EL (cell line): ENCODE measurements around the gene RBM17.
"Not testable (repeated sequence)": the region's sequence is repeated elsewhere in the genome, so short reads cannot be mapped to it uniquely, and the experiment has no call there.

Experiments used
- DNase-seq: peaks from one replicate; pipeline ENCODE4 v3.0.0-alpha.2; 2016

RBM17 gene

DNA sequence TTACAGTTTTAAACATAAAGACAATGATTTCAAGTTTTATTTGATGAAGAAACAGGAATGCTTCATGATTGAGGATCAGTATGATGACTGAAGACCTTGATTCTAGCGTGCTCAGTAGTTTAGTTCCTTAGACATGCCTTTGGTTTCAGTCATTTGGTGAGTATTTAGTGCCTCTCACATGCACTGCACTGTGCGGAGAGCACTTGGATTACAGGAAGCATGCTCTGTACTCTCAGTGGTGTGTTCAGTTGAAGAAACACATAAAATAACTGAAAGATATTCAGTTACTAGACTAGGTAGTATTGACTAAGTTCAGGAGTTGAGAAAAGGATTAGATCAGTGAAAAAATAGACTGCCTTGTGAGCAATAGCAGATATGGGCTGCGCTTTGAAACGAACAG is 25.5 kb downstream of the RBM17 start:
- DNase-seq: peak; percentile 26

DNA sequence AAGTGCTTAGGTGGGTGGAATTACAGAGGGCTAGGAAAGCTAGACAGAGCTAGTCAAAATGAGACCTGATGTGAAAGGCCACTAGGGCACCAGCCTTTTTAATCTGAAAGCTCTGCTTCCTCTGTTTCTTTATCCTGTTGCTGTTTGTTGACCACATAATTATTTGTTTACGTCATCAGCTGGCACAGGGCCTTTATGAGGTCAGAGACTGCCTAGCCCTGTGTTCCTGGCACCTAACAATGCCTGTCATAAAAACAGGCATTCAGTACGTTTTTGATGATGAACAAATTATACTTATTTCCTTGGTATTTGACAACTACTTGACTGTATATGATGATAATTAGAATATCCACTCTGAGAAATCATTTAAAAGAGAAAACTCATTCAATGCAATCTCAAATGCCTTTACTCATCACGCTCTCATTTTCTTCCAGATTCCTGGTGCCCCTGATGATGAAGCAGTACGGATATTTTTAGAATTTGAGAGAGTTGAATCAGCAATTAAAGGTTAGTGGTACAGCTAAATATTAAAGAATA is 26.0 kb downstream of the RBM17 start:
- peak; percentile 88 for DNase-seq

DNA sequence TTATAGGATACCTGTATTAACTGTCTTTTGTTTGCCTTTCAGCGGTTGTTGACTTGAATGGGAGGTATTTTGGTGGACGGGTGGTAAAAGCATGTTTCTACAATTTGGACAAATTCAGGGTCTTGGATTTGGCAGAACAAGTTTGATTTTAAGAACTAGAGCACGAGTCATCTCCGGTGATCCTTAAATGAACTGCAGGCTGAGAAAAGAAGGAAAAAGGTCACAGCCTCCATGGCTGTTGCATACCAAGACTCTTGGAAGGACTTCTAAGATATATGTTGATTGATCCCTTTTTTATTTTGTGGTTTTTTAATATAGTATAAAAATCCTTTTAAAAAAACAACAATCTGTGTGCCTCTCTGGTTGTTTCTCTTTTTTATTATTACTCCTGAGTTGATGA is 26.6 kb downstream of the RBM17 start:
- peak; percentile 43 for DNase-seq

DNA sequence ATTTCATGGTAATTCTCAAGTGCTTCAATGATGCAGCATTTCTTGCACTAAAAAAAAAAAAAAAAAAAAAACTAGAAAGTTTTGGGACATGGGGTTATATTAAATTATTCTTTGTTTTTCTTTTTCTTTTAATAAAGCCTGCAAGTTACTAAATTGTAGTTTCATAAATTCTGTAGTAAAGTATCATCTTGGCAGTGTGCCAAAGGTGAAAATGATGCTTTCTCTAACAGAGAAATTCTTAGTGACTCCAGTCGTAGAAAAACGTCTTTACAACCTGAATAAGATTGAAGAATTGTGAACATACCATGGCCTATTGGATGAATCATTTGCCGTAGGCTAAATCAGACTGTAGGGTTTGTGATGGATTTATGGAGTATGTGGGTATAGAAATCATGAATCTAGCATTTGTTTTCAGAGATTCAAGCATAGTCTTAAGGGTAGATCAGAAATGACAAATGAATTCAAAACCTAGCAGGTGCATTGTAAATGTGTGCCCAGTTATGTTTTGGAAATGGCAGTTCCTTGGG is 27.1 kb downstream of the RBM17 start:
- DNase-seq: peak; percentile 31

DNA sequence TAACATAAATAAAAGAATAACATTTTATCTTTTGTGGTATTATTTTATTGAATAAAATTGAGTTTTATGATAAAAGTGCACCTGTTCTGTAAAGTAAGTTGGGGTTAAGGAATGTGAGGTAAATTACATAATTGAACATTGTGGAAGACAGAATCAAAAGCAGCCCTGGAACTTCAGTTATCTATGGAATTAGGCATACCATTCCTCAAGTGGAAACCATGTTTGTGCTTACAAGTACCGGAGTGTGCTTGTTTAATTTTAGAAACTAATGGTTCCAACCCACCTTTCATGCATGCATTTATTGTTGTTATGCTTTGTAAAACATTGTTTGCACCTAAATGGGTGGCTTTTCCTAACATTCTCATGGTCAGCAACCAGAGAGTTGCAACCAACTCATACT is 28.0 kb downstream of the RBM17 start:
- DNase-seq: no peak

DNA sequence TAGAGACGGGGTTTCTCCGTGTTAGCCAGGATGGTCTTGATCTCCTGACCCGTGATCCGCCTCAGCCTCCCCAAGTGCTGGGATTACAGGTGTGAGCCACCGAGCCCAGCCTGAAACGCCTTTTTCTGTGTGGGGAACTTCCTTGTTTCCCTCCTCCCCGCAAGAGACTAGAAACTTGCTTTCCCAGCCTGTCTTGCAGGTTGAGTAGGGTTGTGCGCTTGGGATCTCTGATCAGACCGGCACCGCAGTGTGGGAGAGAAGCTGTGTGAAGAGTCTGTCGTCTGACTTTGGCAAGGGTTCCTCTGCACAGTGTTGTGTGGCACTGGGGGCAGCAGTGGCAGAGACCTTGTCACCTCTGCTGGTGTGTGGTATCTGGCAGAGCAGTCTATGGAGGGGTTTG is 28.9 kb downstream of the RBM17 start:
- DNase-seq: no peak

DNA sequence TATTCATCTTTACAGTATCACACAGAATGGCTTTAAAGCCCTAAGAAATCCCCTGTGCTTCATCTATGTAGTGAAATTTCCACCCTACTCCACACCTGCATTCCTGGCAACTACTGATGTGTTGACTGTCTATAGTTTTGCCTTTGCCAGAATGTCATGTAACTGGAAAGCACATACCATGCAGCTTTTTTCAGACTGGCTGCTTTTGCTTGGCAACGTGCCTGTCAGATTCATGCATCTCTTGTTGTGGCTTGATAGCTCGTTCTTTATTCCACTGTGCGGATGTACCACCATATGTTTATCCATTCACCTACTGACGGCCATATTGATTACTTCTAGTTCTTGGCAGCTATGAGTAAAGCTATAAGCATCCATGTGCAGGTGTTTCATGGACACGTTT is 30.6 kb downstream of the RBM17 start:
- no peak for DNase-seq

DNA sequence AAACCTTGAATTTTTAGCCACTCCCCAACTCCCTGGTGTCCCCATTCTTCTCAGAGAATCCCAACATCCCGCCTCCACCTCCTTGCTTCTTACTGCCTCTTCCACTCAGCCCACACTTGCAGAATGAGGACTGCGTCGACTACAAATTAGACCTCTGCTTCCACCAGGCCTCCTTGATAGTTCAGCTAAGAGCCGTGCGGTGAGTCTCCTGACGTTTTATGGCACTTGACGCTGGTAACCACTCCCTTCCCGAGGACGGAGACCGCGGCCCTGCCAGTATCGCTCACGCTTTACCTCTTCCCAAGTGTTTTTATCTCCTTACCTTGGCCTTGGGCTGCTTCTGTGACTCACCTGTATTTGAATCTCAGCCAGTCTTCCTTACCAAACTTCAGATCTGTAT is 31.1 kb downstream of the RBM17 start:
- no peak for DNase-seq

DNA sequence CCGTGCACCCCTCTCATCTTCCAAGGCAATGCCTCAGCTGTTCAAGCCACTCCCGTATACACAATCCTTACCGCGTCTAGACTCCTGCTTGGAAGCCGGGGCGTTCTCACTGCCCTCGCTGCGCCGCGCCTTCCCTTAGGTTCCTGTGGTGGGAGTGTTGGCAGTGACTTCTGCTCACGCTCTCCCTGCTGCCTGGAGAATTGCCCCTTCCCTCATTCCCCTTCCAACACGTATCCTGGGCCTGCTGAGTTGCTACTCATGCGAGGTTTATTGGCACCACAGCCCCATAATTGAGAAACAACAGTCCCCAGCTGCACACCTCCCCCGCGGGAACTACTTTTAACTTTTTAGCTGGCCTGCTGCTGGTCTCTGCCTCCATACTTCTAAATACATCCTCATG is 31.9 kb downstream of the RBM17 start:
- DNase-seq: no peak

DNA sequence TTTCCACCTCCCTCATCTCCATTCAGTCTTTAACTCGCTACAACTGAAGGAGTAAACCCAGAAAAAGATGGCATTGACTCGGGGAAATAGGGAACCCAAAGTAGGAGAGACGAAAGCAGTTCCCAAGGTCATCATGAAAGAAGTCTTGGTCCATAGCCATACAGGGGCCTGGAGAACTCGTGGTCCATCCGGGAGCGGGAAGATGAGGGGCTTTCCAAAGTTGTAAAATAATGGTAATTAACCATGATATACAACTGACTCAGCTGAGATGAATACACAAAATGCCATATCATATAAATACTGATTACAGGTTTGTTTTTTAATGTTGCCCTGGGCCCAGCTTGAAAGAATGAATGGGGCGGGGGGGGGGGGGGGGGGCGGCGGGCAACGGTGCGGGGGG is 32.3 kb downstream of the RBM17 start:
- no peak for DNase-seq

DNA sequence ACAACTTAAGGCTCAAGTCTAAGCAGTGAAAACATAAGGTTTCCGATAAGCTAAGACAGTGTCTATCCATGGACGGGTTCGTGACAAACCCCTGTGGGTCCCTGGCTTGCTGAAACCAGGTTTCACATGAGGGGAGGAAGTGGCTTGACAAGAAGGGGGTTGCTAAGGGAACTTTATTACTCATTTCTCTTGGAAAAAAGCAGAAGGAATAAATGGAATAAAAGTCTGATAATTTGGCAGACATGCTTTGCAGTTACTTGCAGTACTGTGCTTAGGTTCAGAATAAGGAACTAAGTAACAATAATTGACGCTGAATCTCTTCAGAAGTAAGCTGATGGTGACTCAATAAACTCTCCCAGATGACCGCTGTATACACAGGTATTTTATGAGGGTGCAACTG is 34.7 kb downstream of the RBM17 start:
- no peak for DNase-seq

DNA sequence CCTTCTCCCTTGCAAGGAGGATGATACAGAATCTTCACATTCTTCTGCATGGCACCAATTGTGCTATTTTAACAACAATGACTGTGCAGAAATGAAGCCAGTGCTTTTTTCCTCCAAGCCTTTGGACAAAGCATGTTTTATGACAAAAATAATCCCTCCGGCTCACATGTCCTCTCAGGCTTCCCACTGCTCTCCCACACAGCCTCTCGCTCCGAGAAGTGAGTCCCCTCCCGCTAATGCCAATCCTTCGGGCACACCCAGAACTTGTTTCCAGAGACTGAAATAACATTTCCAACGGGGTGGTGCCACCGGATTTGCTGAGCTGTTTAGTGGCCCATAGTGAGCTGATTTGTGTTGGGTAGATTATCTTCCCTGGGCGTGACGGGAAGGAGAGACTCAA is 35.8 kb downstream of the RBM17 start:
- no peak for DNase-seq

DNA sequence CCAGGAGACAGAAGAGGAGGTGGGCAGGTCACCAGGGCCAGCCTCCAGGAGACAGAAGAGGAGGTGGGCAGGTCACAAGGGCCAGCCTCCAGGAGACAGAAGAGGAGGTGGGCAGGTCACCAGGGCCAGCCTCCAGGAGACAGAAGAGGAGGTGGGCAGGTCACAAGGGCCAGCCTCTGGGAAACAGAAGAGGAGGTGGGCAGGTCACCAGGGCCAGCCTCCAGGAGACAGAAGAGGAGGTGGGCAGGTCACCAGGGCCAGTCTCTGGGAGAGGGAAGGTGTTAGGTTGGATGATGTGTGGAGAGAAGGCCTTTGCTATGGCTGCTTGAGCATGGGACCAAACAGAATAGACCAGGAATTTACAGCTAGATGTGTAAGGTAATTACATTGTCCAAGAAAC is 38.6 kb downstream of the RBM17 start:
- not testable (repeated sequence) for DNase-seq

DNA sequence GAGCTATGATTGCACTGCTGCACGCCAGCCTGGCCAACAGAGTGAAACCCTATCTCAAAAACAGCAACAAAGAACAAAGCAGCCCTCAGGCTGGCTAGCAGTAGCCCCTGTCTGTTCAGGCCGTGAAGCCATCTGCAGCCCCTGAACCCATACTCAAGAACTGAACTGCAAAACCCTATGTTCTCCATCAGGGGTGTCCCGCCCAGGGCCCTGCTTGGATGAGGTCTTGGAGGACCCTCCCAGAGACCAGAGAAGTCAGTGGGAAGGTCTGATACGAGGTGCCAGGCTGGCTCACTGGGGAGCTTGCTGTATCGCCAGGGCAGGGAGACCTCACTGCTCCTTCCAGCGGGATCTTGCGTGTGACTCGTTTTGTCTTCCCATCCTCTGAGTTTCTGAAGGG is 39.3 kb downstream of the RBM17 start:
- no peak for DNase-seq

DNA sequence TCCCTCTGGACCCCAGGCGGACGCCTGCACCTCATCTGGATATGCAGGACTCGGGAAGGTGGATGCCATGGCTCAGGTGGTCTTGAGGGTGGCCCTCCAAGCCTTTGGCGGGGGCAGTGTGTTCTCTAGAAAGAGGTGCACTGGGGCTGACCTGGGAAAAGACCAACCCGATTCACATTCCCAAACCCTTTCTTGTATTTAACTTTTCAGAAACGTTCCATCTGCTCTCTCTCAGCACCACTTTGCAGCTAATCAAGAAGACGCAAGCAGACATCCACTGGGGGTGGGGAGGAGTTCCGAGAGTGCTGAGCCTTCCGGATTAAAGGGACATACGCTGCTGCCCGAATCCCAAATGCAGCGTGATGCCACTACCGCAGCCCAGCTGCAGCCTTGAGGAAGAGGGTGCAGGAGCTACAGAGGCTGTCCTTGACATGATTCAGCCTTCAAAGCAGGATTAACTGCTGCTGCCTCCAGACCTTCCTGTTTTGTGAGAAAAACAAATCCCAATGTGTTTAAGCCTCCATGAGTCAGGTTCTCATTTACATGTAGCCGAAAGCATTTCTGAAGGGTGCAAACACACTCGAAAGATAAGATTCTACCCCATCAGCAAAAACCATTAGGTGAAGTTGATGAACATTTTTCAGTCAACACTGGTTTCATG is 39.9 kb downstream of the RBM17 start:
- peak; percentile 46 for DNase-seq

DNA sequence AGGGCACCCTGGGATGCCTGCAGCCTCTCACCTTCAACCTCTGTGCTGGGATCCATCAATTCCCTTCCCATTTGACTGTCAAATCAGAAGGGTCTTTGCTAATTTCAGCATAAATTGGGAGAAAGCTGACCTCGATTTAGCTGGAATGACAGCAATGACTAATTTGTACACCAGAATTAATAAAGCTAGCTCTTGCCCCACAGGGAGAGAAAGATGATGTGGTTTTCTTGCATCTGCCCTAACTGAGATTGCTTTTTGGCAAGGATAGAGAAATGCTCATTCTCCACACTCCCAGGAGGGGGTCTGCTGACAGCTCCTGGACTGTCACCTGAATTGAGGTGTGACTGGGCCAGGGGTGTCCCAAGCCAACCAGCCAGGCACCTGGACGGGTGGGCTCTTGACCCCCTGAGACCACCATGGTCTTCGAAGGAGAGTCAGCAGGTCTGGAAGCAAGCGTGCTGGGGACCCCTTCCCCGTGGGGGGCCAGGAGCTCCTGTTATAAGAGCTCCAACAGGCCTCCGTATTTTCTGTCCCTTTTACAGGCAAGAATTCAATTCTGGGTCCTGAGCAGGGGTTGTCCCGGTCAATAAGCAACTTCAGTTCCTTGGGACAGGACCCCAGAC is 42.1 kb downstream of the RBM17 start:
- DNase-seq: no peak

DNA sequence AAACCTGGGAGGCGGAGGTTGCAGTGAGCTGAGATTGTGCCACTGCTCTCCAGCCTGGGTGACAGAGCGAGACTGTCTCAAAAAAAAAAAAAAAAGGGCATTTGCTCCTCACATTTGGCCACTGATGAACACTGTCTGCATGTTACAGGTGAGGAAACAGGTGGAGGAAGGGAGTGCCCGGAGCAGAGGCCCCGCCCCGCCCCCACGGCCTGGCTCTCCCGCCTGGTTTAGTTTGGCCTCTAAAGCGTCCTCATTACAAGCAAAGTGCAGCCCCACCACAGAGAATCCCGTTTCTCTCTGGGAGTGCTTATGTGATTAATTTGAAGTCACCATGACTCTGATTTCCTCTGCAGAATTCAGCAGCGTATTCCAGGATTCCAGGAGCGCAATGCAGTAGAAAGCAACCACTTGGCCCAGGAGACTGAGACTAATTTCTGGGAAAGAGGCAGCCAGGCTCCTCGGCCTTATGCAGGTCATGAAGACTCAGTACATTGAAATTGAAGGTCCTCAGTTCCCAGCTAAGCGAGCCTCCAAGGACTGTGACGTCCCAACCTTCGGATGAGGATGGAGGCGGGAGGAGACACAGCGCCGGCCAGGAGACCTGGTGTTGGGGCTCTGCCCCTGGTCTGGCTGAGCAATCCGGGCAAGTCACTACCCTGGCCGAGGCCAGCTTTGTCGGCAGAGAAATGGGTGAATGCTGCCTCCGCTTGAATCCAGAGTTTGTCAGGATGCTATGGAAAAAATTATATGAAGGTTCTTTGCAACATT is 44.7 kb downstream of the RBM17 start:
- no peak for DNase-seq

DNA sequence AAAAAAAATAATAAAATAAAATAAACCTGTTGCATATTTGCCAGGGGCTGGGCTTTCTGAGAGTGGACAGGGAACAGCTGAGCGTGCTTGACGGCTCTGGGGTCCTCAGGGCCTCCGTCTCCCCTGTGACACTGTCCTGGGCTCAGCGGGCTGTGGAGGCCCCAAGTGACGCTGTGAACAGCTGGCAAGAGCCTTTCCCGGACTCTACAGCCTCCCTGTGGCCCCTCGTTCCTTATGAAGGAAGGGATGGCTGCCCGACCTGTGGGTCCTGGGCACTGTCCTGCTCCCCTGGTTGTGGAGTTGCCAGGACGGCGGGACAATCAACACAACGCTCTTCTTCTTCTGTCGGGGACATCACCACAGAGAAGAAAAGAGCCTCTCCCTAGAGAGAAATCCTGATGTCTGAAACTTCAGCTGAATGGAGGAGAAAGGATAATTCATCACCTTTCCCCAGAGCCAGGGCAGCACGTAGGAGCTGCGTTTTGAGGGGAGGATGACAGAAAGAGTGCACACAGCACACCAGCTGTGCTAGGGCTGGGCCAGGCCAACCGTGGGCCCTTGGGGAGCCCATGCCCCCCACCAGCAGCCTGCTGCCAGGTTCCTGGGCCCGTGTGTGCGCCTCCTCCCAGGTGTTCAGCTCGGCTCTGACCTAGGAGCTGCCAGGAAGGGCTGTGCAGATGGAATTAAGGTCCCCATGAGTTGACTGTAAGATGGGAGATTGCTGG is 45.4 kb downstream of the RBM17 start:
- DNase-seq: no peak

DNA sequence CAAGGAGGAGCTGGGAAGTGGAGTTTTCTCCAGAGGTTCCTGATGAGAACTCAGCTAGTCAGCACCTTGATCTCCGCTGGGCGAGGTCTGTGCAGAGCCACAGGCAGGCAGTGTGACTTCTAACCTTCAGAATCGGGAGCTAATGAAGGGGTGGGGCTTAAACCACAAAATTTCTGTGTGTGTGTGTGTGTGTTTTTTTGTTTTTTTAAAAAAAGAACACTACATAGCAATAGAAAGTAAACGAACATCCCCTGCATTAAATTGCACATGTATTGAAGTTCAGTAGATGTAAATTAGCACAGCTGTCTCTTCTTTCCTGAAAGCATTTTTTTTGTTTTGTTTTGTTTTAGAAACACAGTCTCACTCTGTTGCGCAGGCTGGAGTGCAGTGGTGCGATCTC is 46.2 kb downstream of the RBM17 start:
- no peak for DNase-seq

DNA sequence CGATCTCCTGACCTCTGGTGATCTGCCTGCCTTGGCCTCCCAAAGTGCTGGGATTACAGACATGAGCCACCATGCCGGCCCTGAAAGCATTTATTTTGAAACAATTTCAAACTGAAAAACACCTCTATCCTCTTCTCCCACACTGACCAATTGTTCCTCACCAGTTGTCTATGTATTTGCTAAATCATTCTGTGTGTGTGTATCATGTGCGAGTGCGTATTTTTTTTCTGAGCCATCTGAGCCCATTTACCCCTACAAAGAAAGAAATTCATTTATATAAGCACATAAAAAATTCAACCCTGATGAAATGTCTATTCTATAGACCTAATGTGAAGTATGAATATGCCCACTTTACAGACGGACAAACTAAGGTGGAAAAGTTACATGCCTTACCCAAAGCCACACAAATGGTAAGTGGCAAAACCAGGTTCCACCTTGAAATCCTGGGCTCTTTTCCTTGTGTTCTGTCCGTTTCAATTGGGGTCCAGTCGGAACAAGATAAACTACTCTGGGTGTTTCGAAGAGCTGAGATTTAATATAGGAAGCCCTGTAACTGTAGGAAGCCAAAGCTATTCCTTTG is 46.8 kb downstream of the RBM17 start:
- no peak for DNase-seq

DNA sequence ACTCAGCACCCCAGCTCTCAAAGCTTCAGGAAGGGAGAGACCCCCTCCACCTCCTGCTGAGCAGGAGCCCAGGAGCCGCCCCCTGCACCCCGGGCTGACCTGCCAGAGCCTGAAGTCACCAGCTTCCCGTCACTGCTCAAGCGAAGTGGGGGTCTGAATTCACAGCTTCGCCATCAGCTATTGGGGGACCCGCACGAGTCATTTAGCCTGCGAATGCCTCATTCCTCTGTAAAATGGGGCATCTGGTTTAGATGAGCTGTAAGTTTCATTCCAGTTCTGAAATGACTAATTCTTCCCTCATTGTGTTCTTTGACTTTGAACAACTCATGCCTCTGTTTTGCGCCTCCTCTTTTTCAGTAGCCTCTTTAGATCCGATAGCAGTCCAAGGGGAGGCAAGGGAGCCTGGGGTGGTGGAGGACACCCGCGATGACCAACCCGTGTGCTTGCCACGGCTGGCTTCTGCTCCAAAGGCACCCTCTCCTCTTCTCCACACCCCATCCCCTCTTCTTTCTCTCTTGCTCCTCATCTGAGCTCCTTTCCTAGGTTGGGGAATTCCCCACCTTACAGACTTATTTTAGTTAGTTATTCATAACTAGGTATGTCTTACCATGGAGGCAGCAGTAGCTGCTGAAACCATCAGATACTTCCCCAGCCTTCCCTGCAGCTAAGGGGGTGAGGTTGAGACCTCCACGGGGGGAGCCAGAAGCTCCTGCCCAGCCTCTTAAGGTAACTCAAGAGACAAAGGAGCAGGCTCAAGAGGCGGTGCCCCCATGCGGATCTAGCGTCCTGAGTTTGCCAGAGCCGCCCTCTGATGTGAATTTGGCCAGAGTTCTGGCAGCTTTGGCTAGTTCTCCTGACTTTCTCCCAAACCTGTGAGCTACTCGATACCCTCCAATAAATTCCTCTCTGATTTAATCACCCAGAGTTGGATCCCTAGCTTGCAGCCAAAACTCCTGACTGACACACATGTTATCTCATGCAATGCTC is 47.7 kb downstream of the RBM17 start:
- peak; percentile 83 for DNase-seq
